GM18498 (cell line): ENCODE measurements around the gene FAM234A.
"Not testable (repeated sequence)": the region's sequence is repeated elsewhere in the genome, so short reads cannot be mapped to it uniquely, and the experiment has no call there.

Experiments used
- ATAC-seq: cut with Tn5 transposase; IDR thresholded peaks from one replicate; pipeline ENCODE4 v1.9.1; 2021; ENCODE audit warnings: mild to moderate bottlenecking, moderate library complexity; ENCODE audit not compliant: unreplicated experiment

Gene FAM234A

GRCh38 chr16:234468-235305 lies at the start of gene FAM234A:
TSS of gene FAM234A (plus strand) at chr16:234821. CDS start at chr16:254414, 19,593 bp downstream.
- ATAC-seq, result peak; percentile 87

- no peak for ATAC-seq
Observed at GRCh38 chr16:185213-185612, 49.4 kb upstream of the FAM234A start.

- ATAC-seq, result no peak
Observed at GRCh38 chr16:185691-186090, 48.9 kb upstream of the FAM234A start.

- ATAC-seq, result no peak
Observed at GRCh38 chr16:187330-187729, 47.3 kb upstream of the FAM234A start.

GRCh38 chr16:188674-189073 lies 45.9 kb upstream of the FAM234A start:
- ATAC-seq, result no peak

- no peak for ATAC-seq
Observed at GRCh38 chr16:189604-190186, 44.9 kb upstream of the FAM234A start.

- no peak for ATAC-seq
Observed at GRCh38 chr16:191831-192230, 42.8 kb upstream of the FAM234A start.

GRCh38 chr16:192686-193085 lies 41.9 kb upstream of the FAM234A start:
- no peak for ATAC-seq

- no peak for ATAC-seq
Observed at GRCh38 chr16:193441-193840, 41.2 kb upstream of the FAM234A start.

GRCh38 chr16:194516-194915 lies 40.1 kb upstream of the FAM234A start:
- ATAC-seq, result no peak

GRCh38 chr16:200388-200787 lies 34.2 kb upstream of the FAM234A start:
- ATAC-seq, result no peak

GRCh38 chr16:203246-203645 lies 31.4 kb upstream of the FAM234A start:
- no peak for ATAC-seq

- not testable (repeated sequence) for ATAC-seq
Observed at GRCh38 chr16:204046-204445, 30.6 kb upstream of the FAM234A start.

GRCh38 chr16:209359-209758 lies 25.3 kb upstream of the FAM234A start:
- not testable (repeated sequence) for ATAC-seq

GRCh38 chr16:211631-212180 lies 22.9 kb upstream of the FAM234A start:
- not testable (repeated sequence) for ATAC-seq

GRCh38 chr16:212999-213398 lies 21.6 kb upstream of the FAM234A start:
- ATAC-seq, result no peak

GRCh38 chr16:220021-220420 lies 14.6 kb upstream of the FAM234A start:
- ATAC-seq, result no peak

GRCh38 chr16:228151-228851 lies 6.3 kb upstream of the FAM234A start:
- peak; percentile 10 for ATAC-seq

- ATAC-seq, result peak; percentile 85
Observed at GRCh38 chr16:228852-229730, 5.5 kb upstream of the FAM234A start, which contains the start of gene LUC7L. TSS of gene LUC7L (minus strand) at chr16:229449. CDS start at chr16:229339, 110 bp downstream.

- ATAC-seq, result no peak
Observed at GRCh38 chr16:229731-230281, 4.8 kb upstream of the FAM234A start.
